Lower leg skin (tissue), 3 donors: ENCODE data around the gene BRF1.

Experiments
- CTCF ChIP-seq, 3 donors: fragments of 450-650 bp; IDR thresholded peaks; one replicate each; pipeline ENCODE4 v1.5.1; 2016; ENCODE audit warnings: antibody characterized with exemption in 3 of 3, mild to moderate bottlenecking in 3 of 3, moderate library complexity in 2 of 3
- POLR2A ChIP-seq, 2 donors: fragments of 450-650 bp; IDR thresholded peaks; one replicate each; pipeline ENCODE4 v1.6.1; 2016 to 2017; ENCODE audit warnings: antibody characterized with exemption in 2 of 2, mild to moderate bottlenecking in 1 of 2, moderate library complexity in 1 of 2

GRCh38 chr14:105199093-105199492 lies 101.7 kb downstream of the BRF1 start:
- no peak for TF ChIP-seq CTCF (IDR thresholded peaks at IDR 0.05)
- no peak for TF ChIP-seq POLR2A (IDR thresholded peaks at IDR 0.05)
